ENCODE results near the gene HTR1B.

HTR1B gene

GRCh38 chr6:77470983-77471382, 7.7 kb upstream of the HTR1B start:
- H3K9me3 ChIP-seq (ENCODE audit: control insufficient read depth, insufficient read depth, low read length): peaks cover 4% of the 10 kb centered on the region; the same call in 1 of the 2 replicates

GRCh38 chr6:77468939-77469338, 5.6 kb upstream of the HTR1B start:
- H3K36me3 ChIP-seq (ENCODE audit: control insufficient read depth, low read length): no peaks in the 10 kb centered on the region
- no peak for TF ChIP-seq EZH2phosphoT487 (IDR thresholded peaks at IDR 0.05; ENCODE audit: borderline replicate concordance, low read length)
- H3K4me1 ChIP-seq (ENCODE audit: control insufficient read depth, low read length): peaks cover 3% of the 10 kb centered on the region; the same call in 1 of the 2 replicates
- H3K27me3 ChIP-seq (ENCODE audit: control insufficient read depth, low read length): no peaks in the 10 kb centered on the region
- no peak overlapping the region for H3K4me3 ChIP-seq (ENCODE audit: low read length)
- H3K79me2 ChIP-seq (ENCODE audit: control insufficient read depth, low read length): no peaks in the 10 kb centered on the region
- H3K9me3 ChIP-seq (ENCODE audit: control insufficient read depth, insufficient read depth, low read length): no peaks in the 10 kb centered on the region
- no peaks in the 10 kb centered on the region for H3F3A ChIP-seq (ENCODE audit: control insufficient read depth, insufficient read depth)
- no peak overlapping the region for H3K27ac ChIP-seq (ENCODE audit: low read depth, low read length)
- no peaks in the 10 kb centered on the region; the same call in 1 of the 2 replicates for H3K9me2 ChIP-seq (replicated peaks; ENCODE audit: control insufficient read depth, low read length)
- no peak overlapping the region for H3K4me2 ChIP-seq (ENCODE audit: low read length)
- no peaks in the 10 kb centered on the region for H4K20me1 ChIP-seq (ENCODE audit: control insufficient read depth, insufficient read depth, low read depth, low read length)

More at GRCh38 chr6:77470983-77471382, 7.7 kb upstream of the HTR1B start:
- Histone ChIP-seq H3K27ac (ENCODE audit: low read depth, low read length) (no peak overlapping the region), H3K4me1 (ENCODE audit: control insufficient read depth, low read length) (peaks cover 3% of the 10 kb centered on the region; the same call in 1 of the 2 replicates), H3F3A (ENCODE audit: control insufficient read depth, insufficient read depth) (no peaks in the 10 kb centered on the region), H3K4me2 (ENCODE audit: low read length) (no peak overlapping the region), H3K27me3 (ENCODE audit: control insufficient read depth, low read length) (no peaks in the 10 kb centered on the region), H3K4me3 (ENCODE audit: low read length) (no peak overlapping the region), H3K79me2 (ENCODE audit: control insufficient read depth, low read length) (no peaks in the 10 kb centered on the region), H4K20me1 (ENCODE audit: control insufficient read depth, insufficient read depth, low read depth, low read length) (no peaks in the 10 kb centered on the region), H3K9me2 (replicated peaks; ENCODE audit: control insufficient read depth, low read length) (no peaks in the 10 kb centered on the region; the same call in 1 of the 2 replicates), H3K36me3 (ENCODE audit: control insufficient read depth, low read length) (no peaks in the 10 kb centered on the region)
- TF ChIP-seq CTCF (IDR thresholded peaks at IDR 0.05; ENCODE audit: low read depth, low read length, poor library complexity, severe bottlenecking) (no peak), EZH2phosphoT487 (IDR thresholded peaks at IDR 0.05; ENCODE audit: borderline replicate concordance, low read length) (no peak)

GRCh38 chr6:77466451-77467437, 3.5 kb upstream of the HTR1B start:
- peak overlapping the region; percentile 78 for H3K4me3 ChIP-seq (ENCODE audit: low read length)
- H3K9me3 ChIP-seq (ENCODE audit: control insufficient read depth, insufficient read depth, low read length): no peaks in the 10 kb centered on the region; the same call in 1 of the 2 replicates
- H3K27me3 ChIP-seq (ENCODE audit: control insufficient read depth, low read length): no peaks in the 10 kb centered on the region
- H3K27ac ChIP-seq (ENCODE audit: low read depth, low read length): no peak overlapping the region
- TF ChIP-seq CTCF (IDR thresholded peaks at IDR 0.05; ENCODE audit: low read depth, low read length, poor library complexity, severe bottlenecking) (no peak), EZH2phosphoT487 (IDR thresholded peaks at IDR 0.05; ENCODE audit: borderline replicate concordance, low read length) (no peak)
- no peaks in the 10 kb centered on the region; the same call in 1 of the 2 replicates for H3K9me2 ChIP-seq (replicated peaks; ENCODE audit: control insufficient read depth, low read length)
- no peaks in the 10 kb centered on the region for H3K79me2 ChIP-seq (ENCODE audit: control insufficient read depth, low read length)
- H3K4me2 ChIP-seq (ENCODE audit: low read length): peak overlapping the region; percentile 80
- no peaks in the 10 kb centered on the region for H3F3A ChIP-seq (ENCODE audit: control insufficient read depth, insufficient read depth)
- no peaks in the 10 kb centered on the region for H3K36me3 ChIP-seq (ENCODE audit: control insufficient read depth, low read length)
- no peaks in the 10 kb centered on the region for H4K20me1 ChIP-seq (ENCODE audit: control insufficient read depth, insufficient read depth, low read depth, low read length)
- peaks cover 3% of the 10 kb centered on the region; the same call in 1 of the 2 replicates for H3K4me1 ChIP-seq (ENCODE audit: control insufficient read depth, low read length)

Measured in DOHH2 (cell line).